GM19023 (cell line): ENCODE data around the gene ANO10.
"Not testable (repeated sequence)": the region's sequence is repeated elsewhere in the genome, so short reads cannot be mapped to it uniquely, and the experiment has no call there.

Experiments used
- ATAC-seq: cut with Tn5 transposase; IDR thresholded peaks from one replicate; pipeline ENCODE4 v1.9.1; 2021; ENCODE audit warnings: mild to moderate bottlenecking, moderate library complexity; ENCODE audit not compliant: unreplicated experiment

Gene ANO10

DNA sequence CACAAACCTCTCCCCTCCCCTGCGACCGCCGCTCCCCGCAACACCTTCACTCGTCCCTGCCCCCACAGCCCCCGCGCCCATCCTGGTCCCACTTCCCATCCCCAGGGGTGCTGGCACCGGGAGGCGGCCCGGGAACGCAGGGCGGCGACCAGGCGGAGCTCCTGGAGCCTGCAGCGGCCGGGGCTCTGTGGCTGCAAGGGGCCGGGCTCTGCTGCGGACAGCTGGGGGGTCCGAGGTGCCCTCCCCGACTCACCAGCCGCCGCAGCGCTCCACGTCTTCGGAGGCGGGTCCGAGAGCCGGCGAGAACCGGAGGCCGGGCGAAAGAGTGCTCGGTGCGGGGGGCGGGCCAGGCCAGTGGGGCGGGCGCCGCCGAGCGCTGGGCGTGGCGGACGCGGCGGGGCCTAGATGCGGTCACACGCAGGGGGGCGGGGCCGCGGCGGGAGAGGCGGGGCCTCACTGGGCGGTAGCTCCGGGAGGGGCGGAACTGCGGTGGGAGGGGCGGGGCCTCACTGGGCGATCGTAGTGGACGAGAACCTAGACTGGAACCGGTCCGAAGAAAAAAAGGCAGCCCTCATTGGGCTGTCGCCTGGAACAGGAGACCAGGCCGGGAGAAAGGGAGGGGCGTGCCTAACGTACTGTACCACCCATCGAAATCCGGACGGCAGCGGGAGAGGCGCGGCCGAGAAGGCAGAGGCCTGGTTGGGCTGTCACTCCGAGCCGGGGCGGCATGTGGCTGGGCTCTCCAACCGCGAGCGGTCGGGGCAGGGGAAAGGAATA lies at the start of gene ANO10:
Gene ANO10, minus strand, starts transcription at position 356 of the 777 bp plus-strand sequence. CDS start 16,159 bp downstream, outside the sequence.
- ATAC-seq = peak; percentile 95

DNA sequence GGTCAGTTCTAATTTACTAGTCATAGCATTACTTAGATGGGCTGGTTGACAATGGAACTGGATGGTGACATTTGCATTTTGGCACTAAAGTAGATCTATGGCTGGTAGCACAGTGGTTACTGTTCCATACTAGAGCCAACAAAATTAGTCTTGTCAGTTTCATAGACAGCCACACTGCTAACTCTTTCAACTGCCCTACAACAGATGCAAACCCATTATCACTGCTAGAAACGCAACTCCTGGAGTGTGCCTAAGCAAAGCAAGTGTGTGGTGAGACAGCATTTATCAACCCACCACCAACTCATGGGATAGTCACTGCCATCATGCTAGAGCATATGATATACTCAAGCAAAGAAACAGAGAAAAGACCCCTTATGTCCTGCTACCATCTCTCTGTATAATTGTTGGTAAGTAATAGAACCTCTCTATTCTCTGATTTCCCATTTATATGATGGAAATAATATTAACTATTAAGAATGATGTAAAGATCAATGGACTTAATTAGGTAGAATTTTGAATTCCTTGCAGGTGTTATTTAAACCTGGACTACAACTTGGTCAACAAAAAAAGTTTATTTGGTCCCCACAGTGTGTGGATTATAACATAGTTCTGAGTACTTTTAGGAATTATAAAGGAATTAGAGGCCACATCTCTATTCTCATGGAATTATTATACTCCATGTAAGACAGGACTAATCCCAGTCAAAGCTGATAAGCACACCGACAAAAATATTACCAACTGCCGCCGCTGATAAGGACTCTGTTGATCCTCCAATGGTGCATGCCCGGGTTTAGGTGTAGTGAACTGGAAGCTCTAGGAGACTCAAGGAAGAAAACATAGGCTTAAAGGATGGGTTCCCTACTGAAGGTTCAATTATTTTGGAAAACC lies 49.1 kb upstream of the ANO10 start:
- no peak for ATAC-seq

- not testable (repeated sequence) for ATAC-seq
Observed at GRCh38 chr3:43665011-43665410, 43.2 kb upstream of the ANO10 start.

DNA sequence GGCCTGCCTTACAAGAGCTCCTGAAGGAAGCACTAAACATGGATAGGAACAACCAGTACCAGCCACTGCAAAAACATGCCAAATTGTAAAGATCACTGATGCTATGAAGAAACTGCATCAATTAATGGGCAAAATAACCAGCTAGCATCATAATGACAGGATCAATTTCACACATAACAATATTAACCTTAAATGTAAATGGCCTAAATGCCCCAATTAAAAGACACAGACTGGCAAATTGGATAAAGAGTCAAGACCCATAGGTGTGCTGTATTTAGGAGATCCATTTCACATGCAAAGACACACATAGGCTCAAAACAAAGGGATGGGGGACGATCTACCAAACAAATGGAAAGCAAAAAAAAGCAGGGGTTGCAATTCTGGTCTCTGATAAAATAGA lies 39.6 kb upstream of the ANO10 start:
- not testable (repeated sequence) for ATAC-seq

DNA sequence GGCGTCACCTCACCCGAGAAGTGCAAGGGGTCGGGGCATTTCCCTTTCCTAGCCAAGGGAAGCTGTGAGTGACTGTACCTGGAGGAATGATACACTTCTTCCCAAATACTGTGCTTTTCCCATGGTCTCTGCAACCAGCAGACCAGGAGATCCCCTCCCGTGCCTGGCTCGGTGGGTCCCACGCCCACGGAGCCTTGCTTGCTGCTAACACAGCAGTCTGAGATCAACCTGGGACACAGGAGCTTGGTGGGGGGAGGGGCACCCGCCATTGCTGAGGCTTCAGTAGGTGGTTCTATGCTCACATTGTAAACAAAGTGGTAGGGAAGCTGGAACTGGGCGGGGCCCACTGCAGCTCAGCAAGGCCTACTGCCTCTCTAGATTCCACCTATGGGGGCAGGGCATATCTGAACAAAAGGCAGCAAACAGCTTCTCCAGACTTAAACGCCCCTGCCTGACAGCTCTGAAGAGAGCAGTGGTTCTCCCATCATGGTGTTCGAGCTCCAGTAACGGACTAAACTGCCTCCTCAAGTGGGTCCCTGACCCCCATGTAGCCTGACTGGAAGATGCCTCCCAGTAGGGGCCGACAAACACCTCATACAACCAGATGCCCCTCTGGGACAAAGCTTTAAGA lies 37.6 kb upstream of the ANO10 start:
- no peak for ATAC-seq

- not testable (repeated sequence) for ATAC-seq
Observed at GRCh38 chr3:43656390-43656789, 34.6 kb upstream of the ANO10 start.

DNA sequence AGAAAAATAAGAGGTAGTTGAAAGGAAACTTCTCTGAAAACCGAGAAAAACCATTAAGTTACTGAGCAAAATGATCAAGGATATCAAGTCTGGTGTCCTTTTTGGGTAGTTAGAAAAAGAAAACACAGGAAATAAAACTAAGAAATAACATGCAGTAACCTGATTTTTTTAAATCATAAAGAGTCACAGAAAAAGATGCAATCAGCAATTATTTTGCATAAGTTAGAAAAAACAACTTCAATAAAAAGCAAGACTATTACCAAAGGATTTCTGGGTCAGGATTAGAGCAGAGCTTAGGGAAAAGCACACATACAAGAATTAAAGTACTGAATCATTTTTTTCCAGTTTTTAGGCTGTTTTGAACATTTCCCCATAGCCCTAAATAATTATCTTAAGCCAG lies 28.5 kb upstream of the ANO10 start:
- no peak for ATAC-seq

DNA sequence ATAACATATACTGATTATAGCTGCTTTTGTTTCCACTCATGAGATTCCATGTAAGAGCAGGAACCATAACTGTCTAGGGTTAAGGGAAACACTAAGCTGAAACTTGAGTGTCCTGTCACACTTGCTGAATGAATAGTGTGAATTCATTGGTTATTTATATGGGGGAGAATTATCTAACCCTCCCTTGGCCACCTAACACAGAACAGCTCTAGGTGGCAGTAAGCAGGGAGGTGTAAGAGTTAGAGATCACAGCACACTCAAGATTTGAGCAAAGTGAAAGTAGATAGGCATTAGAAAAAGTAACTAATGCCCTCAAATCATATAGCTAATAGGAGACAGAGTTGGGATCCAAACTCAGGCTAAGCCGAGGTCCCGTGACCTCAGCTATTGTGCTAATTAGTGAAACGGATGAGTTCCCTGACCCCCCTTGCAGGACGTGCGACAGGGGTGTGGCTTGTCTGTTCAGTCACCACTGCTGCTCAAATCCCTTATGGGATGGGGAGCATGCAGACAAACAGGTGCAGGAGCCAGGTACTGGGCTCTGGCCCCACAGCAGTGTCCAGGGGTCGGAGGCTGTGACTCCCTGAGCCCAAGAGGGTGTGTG lies 27.7 kb upstream of the ANO10 start:
- ATAC-seq = no peak

DNA sequence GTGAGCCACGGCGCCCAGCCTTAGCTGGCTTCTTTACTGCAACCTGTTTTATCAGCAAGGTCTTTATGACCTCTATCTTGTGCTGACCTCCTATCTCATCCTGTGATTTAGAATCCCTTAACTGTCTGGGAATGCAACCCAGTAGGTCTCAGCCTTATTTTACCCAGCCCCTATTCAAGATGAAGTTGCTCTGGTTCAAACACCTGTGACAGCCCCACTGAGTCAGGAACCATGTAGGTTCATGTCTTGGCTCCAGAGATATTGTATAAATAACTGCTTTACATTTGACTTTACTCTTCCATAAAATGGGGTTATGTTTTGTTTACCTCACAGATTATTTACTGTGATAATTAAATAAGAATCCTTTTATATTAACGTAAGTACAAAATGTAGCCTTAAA lies 27.1 kb upstream of the ANO10 start:
- no peak for ATAC-seq

DNA sequence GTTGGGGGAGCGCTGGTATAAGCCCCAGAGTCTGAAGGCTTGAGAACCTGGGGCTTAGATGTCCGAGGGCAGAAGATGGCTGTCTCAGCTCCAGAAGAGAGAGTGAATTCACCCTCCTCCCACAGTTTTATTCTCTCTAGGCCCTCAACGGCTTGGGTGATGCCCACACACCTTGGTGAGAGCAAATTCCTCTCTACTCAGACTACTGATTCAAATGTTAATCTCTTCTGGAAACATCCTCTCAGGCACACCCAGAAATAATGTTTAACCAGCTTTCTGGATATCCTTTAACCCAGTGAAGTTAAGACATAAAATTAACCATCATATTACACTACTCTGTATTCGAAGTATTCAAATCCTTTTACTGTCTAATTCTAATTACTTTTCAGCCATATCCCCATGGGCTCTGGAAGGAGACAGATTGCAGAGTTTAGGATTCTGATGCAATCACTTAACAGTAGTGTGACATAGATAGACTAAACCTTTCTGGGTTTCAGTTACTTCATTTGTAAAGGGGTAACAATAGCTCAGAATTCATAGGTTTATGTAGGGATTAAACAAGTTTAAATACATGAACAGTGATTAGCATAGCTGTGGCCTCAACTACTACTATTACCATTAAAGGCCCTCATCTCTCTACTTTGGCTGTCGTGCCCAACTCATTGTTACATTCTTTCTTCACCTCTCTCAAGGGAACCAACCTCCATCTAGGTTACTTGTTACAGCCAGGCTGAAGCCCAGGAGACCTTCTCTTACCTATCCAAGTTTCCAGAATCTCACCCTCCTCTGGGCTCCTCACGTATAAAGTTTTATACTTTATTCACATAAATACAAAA lies 25.7 kb upstream of the ANO10 start:
- no peak for ATAC-seq

GRCh38 chr3:43644443-43644842 lies 22.6 kb upstream of the ANO10 start:
- no peak for ATAC-seq

DNA sequence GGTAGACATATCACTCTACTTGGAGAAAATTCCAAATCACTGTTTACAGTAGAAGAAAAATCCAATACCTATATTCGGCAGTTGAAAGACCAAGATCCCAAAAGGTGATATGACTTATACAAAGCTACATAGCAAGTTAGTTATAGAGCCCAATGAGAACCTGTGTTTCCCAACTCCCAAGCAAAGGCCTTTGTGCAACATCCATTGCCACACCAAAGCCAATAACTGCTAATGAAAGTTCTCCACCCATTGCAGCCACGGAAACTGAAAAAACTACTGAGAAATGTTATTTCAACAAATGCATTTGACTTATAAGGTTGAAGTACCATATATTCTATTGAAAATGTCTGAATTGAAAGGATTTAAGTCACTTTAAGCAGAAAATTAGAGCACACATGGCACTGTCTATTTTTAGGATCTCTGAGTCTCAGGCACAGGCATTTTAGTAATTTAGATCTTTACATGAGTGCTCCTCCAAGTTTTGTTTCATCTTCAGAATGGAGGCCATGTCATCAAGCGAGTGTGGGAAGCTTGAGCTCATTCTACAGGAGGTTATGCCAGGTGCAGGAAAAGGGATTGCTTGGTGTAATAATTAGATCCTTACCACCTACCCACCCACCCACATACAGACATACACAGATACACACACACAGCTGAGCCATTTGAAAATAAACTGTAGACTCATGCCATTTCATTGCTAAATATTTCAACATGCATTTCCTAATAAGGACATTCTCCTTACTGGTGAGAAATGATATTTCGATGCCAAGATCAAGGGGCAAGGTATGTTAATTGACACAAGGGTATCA lies 19.7 kb upstream of the ANO10 start:
- no peak for ATAC-seq

DNA sequence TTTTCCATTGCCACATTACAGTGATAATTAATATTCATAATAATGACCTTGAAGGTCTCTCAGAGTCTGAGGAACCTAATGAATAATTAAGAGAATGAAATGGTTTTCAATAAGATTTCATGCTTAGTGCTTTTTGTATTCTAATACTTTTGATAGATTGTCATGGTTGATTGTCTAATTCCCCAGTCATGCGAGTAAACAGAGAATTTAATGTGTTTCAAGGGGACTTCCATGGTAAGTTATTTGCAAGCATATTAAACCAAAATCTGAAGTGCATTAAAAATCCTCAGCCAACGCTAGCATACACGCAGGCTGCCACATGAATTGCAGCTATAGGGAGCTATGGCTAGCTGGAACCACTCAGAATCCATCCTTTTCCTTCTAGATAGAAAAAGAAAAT lies 18.9 kb upstream of the ANO10 start:
- ATAC-seq = no peak

- no peak for ATAC-seq
Observed at GRCh38 chr3:43638594-43639447, 17.0 kb upstream of the ANO10 start.

- ATAC-seq = no peak
Observed at GRCh38 chr3:43637702-43638101, 15.9 kb upstream of the ANO10 start.

GRCh38 chr3:43632986-43633385 lies 11.2 kb upstream of the ANO10 start:
- ATAC-seq = no peak

GRCh38 chr3:43632269-43632733 lies 10.5 kb upstream of the ANO10 start:
- no peak for ATAC-seq

GRCh38 chr3:43629741-43630140 lies 7.9 kb upstream of the ANO10 start:
- ATAC-seq = no peak
